Measurements from ENCODE around the gene LRRC8D.

DNA sequence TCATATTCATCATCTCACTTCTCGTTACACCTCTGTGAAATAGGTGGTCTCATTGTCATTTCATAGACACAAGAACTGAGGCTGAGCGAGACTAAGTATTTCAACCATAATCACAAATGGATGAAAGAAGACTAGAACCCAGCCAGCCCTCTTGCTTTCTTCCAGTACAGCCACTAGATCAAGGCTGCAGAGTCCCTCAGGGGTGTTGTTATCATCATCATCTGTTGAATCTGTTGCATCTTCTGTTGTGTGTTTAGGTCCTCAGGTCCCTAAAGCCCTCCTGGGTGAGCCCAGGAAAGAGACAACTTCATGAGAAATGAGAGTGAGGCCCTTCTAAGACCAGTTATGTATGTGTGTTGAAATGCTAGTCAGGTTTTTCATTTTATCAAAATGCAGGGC lies 87.4 kb downstream of the LRRC8D start:
- TF ChIP-seq POLR2AphosphoS5 (IDR thresholded peaks at IDR 0.05) (no peak), CTCF (IDR thresholded peaks at IDR 0.05) (no peak)
